ENCODE data around the gene RANGAP1. TPM values are rescaled to one million over a fixed set of nuclear protein-coding genes. Genes with fewer than 3 reads are reported as not detected.

Gene RANGAP1
- total RNA-seq, 4 donors from 2014 or later, result 31.4 to 75.2 (median 52.1) TPM

GRCh38 chr22:41203118-41203517 lies 82.9 kb downstream of the RANGAP1 start:
- H3K4me3 ChIP-seq, result no peak overlapping the region
- H3K9me3 ChIP-seq, result no peaks in the 10 kb centered on the region
- H3K36me3 ChIP-seq, result peaks cover 0 to 2% of the 10 kb centered on the region in 2 donors
- intact Hi-C loops (cut with DNase I; ENCODE audit: low total_unique reads), result no loop called here
- TF ChIP-seq POLR2A (IDR thresholded peaks at IDR 0.05) (no peak), CTCF (IDR thresholded peaks at IDR 0.05 in 4 of 5, conservative IDR thresholded peaks at IDR 0.05 in 1 of 5) (no peak)
- no peaks in the 10 kb centered on the region for H3K27me3 ChIP-seq
- in situ Hi-C loops (cut with MboI; ENCODE audit: low sequenced_read_pairs in 4 of 4), result loop anchor here in 1 of 4 donors (10.0 kb wide), 1 partner anchor 102 kb away; the partner anchor contains the start of gene ZC3H7B
- H3K27ac ChIP-seq, result no peak overlapping the region
- ATAC-seq (no peak), DNase-seq (no peak)
- H3K4me1 ChIP-seq, result peaks cover 12 to 15% of the 10 kb centered on the region in 2 donors

- H3K9me3 ChIP-seq, result no peaks in the 10 kb centered on the region
- TF ChIP-seq POLR2A (IDR thresholded peaks at IDR 0.05) (no peak), CTCF (IDR thresholded peaks at IDR 0.05 in 4 of 5, conservative IDR thresholded peaks at IDR 0.05 in 1 of 5) (no peak)
- no peaks in the 10 kb centered on the region for H3K27me3 ChIP-seq
- peaks cover 14 to 18% of the 10 kb centered on the region in 2 donors for H3K4me1 ChIP-seq
- intact Hi-C loops (cut with DNase I; ENCODE audit: low total_unique reads), result no loop called here
- H3K4me3 ChIP-seq, result no peak overlapping the region
- no peak overlapping the region for H3K27ac ChIP-seq
- in situ Hi-C loops (cut with MboI; ENCODE audit: low sequenced_read_pairs in 4 of 4), result loop anchor here in 1 of 4 donors (10.0 kb wide), 1 partner anchor 104 kb away; the partner anchor contains the start of gene ZC3H7B
- no peak for ATAC-seq
- DNase-seq, result no peak
- no peaks in the 10 kb centered on the region for H3K36me3 ChIP-seq
These were observed 84.8 kb downstream of the RANGAP1 start for GRCh38 chr22:41201141-41201540.

DNA sequence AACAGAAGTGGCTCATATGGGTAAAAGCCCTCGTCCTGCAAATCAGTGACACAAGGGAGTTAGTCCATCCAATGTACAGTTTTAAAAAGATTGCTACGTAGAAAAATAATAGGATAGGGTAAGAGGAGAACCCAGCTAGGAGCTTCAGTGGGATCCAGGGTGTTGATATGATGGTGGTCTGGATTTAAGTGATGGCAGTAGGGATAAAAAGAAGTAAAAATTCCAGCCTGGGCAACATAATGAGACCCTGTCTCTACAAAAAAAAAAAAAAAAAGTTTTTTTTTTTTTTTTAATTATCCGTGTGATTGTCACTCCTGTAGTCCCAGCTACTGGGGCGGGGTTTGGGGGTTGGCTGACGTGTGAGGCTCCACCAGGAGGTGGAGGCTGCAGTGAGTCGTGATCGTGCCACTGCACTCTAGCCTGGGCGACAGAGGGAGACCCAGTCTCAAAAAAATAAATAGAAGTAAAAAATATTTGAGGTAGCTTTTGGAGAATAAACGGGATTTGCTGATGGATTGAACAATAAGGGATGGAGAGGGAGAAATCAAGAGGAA lies 87.9 kb downstream of the RANGAP1 start:
- peak overlapping the region; percentile 85 to 98 (median 93) for H3K4me3 ChIP-seq
- no peaks in the 10 kb centered on the region for H3K27me3 ChIP-seq
- H3K36me3 ChIP-seq, result no peaks in the 10 kb centered on the region
- H3K9me3 ChIP-seq, result no peaks in the 10 kb centered on the region
- no peak for DNase-seq
- TF ChIP-seq POLR2A (IDR thresholded peaks at IDR 0.05), result no peak
- TF ChIP-seq CTCF (IDR thresholded peaks at IDR 0.05 in 4 of 5, conservative IDR thresholded peaks at IDR 0.05 in 1 of 5), result no peak
- in situ Hi-C loops (cut with MboI; ENCODE audit: low sequenced_read_pairs in 4 of 4) (no loop called here), intact Hi-C loops (cut with DNase I; ENCODE audit: low total_unique reads) (loop anchor here (5.0 kb wide), 2 partner anchors 271 to 341 kb away; partner anchors contain the start of genes ST13 and XPNPEP3)
- H3K4me1 ChIP-seq, result peaks cover 8 to 9% of the 10 kb centered on the region in 2 donors
- no peak for ATAC-seq
- peak overlapping the region; percentile 38 to 78 (median 75) for H3K27ac ChIP-seq

- in situ Hi-C loops (cut with MboI; ENCODE audit: low sequenced_read_pairs in 4 of 4), result no loop called here
- H3K36me3 ChIP-seq, result no peaks in the 10 kb centered on the region
These were observed 88.7 kb downstream of the RANGAP1 start for GRCh38 chr22:41197038-41197972.

More at GRCh38 chr22:41197038-41197972, 88.7 kb downstream of the RANGAP1 start:
- H3K4me1 ChIP-seq, result peaks cover 8 to 9% of the 10 kb centered on the region in 2 donors
- TF ChIP-seq CTCF (IDR thresholded peaks at IDR 0.05 in 4 of 5, conservative IDR thresholded peaks at IDR 0.05 in 1 of 5) (peak in 2 of 5 experiments; percentile 23 to 39), POLR2A (IDR thresholded peaks at IDR 0.05) (peak; percentile 26 to 49)
- ATAC-seq (peak; percentile 90 to 91), DNase-seq (peak; percentile 57 to 76)
- H3K4me3 ChIP-seq, result peak overlapping the region; percentile 85 to 98 (median 93)
- intact Hi-C loops (cut with DNase I; ENCODE audit: low total_unique reads), result loop anchor here (1.0 to 5.0 kb wide), 4 partner anchors 8 to 340 kb away; partner anchors contain the start of genes L3MBTL2, ST13 and XPNPEP3
- H3K9me3 ChIP-seq, result no peaks in the 10 kb centered on the region
- H3K27ac ChIP-seq, result peak overlapping the region; percentile 73 to 78 (median 76)
- no peaks in the 10 kb centered on the region for H3K27me3 ChIP-seq

Small RNA genes lying within 50 kb of the gene (microRNA-seq; reads per million reads assigned to microRNA genes)
- 0 reads per million in 2 donors for gene MIR6889 (ENCODE audit: borderline replicate concordance in 2 of 2)

Other genes with a start within 250 kb of the RANGAP1 start
- 10 to 100 TPM; 29.6 to 53.0 (median 38.0) TPM for gene EP300, start 193.6 kb downstream of the RANGAP1 start, total RNA-seq
- 10 to 100 TPM in 3 of 4 donors, 1 to 10 TPM in 1; 4.8 to 14.4 (median 12.4) TPM for gene L3MBTL2, start 80.9 kb downstream of the RANGAP1 start, total RNA-seq
- 1 to 10 TPM in 1 of 4 donors, under 1 TPM in 1, not detected in 2; 0.73 to 1.3 TPM for gene CHADL, start 45.3 kb downstream of the RANGAP1 start, total RNA-seq
- gene ZC3H7B, start 15.3 kb upstream of the RANGAP1 start, total RNA-seq, result 10 to 100 TPM; 17.0 to 22.6 (median 20.5) TPM
- 10 to 100 TPM; 15.6 to 39.8 (median 19.5) TPM for gene TEF, start 95.8 kb upstream of the RANGAP1 start, total RNA-seq
- gene TOB2, start 160.6 kb upstream of the RANGAP1 start, total RNA-seq, result 10 to 100 TPM; 48.1 to 93.6 (median 65.7) TPM
- gene PHF5A, start 182.5 kb upstream of the RANGAP1 start, total RNA-seq, result 10 to 100 TPM; 33.8 to 43.5 (median 38.9) TPM
- 100 to 1,000 TPM; 361 to 763 (median 473) TPM for gene ACO2, start 182.9 kb upstream of the RANGAP1 start, total RNA-seq

All from gastrocnemius medialis (tissue), 4 donors.